HCT116 (cell line): ENCODE measurements around the gene CAMKMT. TPM values are rescaled to one million over a fixed set of nuclear protein-coding genes. Genes with fewer than 3 reads are reported as not detected.

Experiments used
- ATAC-seq: fragments of 200-7000 bp; cut with Tn5 transposase; 2 replicates; pipeline ENCODE4 v1.9.1; 2020; ENCODE audit warnings: mild to moderate bottlenecking, moderate library complexity
- BruUV-seq: library from RNA; stranded (reverse); fragments of 400-500 nt; replicated peaks from 2 replicates; lab custom pipeline; 2021; lab: Mats Ljungman, UMichigan
- CTCF ChIA-PET: fragments of 300-600 bp; sonication (Branson Sonifier 250); formaldehyde crosslinking; loops from one replicate; lab custom pipeline; 2021; ENCODE audit warnings: antibody characterized with exemption; lab: Charles Lee
- POLR2A ChIA-PET: fragments of 300-600, 350-600 bp; sonication (Branson Sonifier 250); formaldehyde crosslinking; loops from one replicate; lab custom pipeline; 2021; ENCODE audit warnings: antibody characterized with exemption; lab: Charles Lee
- RAD21 ChIA-PET, 2 experiments: fragments of 300-600 bp; sonication (Branson Sonifier 250); formaldehyde crosslinking; loops; one replicate each; lab custom pipeline; 2023; ENCODE audit warnings: low total read pairs in 2 of 2; ENCODE audit not compliant: uncharacterized antibody in 2 of 2, unreplicated experiment in 2 of 2, low non-redundant PET in 1 of 2; lab: Charles Lee
- DNase-seq: peaks from one replicate; pipeline ENCODE4 v3.0.0-alpha.2; 2010; ENCODE audit warnings: low read depth, low spot score
- H2AFZ ChIP-seq: fragments of 200-600 bp; shearing (Covaris generic), sonication (generic); 2 replicates; pipeline ENCODE4 v1.6.1; 2017; ENCODE audit warnings: low read depth, mixed run types, mixed read lengths, antibody characterized with exemption, low read length; ENCODE audit not compliant: poor library complexity, severe bottlenecking
- H3K27ac ChIP-seq: 2 replicates; pipeline ENCODE4 v1.5.1; 2012; ENCODE audit warnings: low read depth, low read length
- H3K27me3 ChIP-seq: fragments of 200-600 bp; sonication (generic); 2 replicates; pipeline ENCODE4 v1.6.1; 2016; ENCODE audit warnings: mixed run types, low read length, mixed read lengths; ENCODE audit not compliant: insufficient read depth
- H3K36me3 ChIP-seq, 2 experiments: fragments of 200-500 bp in 1 of 2; fragments of 200-600 bp in 1 of 2; sonication (Bioruptor generic) in 1 of 2; sonication (generic) in 1 of 2; 2 replicates each; pipeline versions ENCODE4 v1.5.1 to v1.6.1; 2014 to 2016; ENCODE audit warnings: low read length in 2 of 2, inconsistent platforms in 1 of 2, mixed read lengths in 1 of 2, mixed run types in 1 of 2; ENCODE audit not compliant: insufficient read depth in 2 of 2, control insufficient read depth in 1 of 2
- H3K4me1 ChIP-seq, 2 experiments: fragments of 200-600 bp in 1 of 2; sonication (generic) in 1 of 2; 2 replicates each; pipeline versions ENCODE4 v1.5.1 to v1.6.1; 2012 to 2017; ENCODE audit warnings: low read length in 2 of 2, inconsistent platforms in 1 of 2, mild to moderate bottlenecking in 1 of 2, mixed read lengths in 1 of 2, mixed run types in 1 of 2, moderate library complexity in 1 of 2; ENCODE audit not compliant: insufficient read depth in 2 of 2, control insufficient read depth in 1 of 2
- H3K4me2 ChIP-seq: fragments of 200-600 bp; sonication (generic); 2 replicates; pipeline ENCODE4 v1.6.1; 2017; ENCODE audit warnings: mixed run types, low read length, mixed read lengths
- H3K4me3 ChIP-seq, 2 experiments: fragments of 200-600 bp in 1 of 2; sonication (generic) in 1 of 2; replicated peaks in 1 of 2; 2 replicates each; pipeline ENCODE4 v1.5.1; 2011 to 2016; ENCODE audit warnings: low read length in 2 of 2, control low read depth in 1 of 2, low read depth in 1 of 2, mild to moderate bottlenecking in 1 of 2, mixed read lengths in 1 of 2, mixed run types in 1 of 2
- H3K79me2 ChIP-seq: fragments of 200-600 bp; sonication (generic); 2 replicates; pipeline ENCODE4 v1.6.1; 2017; ENCODE audit warnings: mild to moderate bottlenecking, mixed run types, low read length, moderate library complexity, mixed read lengths; ENCODE audit not compliant: insufficient read depth
- H3K9ac ChIP-seq: fragments of 200-600 bp; sonication (generic); 2 replicates; pipeline ENCODE4 v1.6.1; 2016; ENCODE audit warnings: low read length, mixed read lengths
- H3K9me2 ChIP-seq: fragments of 200-600 bp; sonication (generic), shearing (Covaris generic); 2 replicates; pipeline ENCODE4 v1.6.1; 2017; ENCODE audit warnings: mixed run types, mild to moderate bottlenecking, moderate library complexity; ENCODE audit not compliant: insufficient read depth
- H3K9me3 ChIP-seq, 2 experiments: fragments of 200-500 bp in 1 of 2; fragments of 200-600 bp in 1 of 2; sonication (Bioruptor generic) in 1 of 2; sonication (generic) in 1 of 2; 2 replicates each; pipeline ENCODE4 v1.6.1; 2014 to 2017; ENCODE audit warnings: low read length in 2 of 2, mixed read lengths in 2 of 2, inconsistent platforms in 1 of 2, low read depth in 1 of 2, mild to moderate bottlenecking in 1 of 2, mixed run types in 1 of 2, moderate library complexity in 1 of 2; ENCODE audit not compliant: control insufficient read depth in 1 of 2, insufficient read depth in 1 of 2
- H4K20me1 ChIP-seq: fragments of 200-600 bp; sonication (generic), shearing (Covaris generic); 2 replicates; pipeline ENCODE4 v1.6.1; 2017; ENCODE audit warnings: mixed run types, mild to moderate bottlenecking, moderate library complexity; ENCODE audit not compliant: insufficient read depth
- ATF3 ChIP-seq: IDR thresholded peaks from 2 replicates; pipeline ENCODE4 v1.6.1; 2012
- CBX3 ChIP-seq: IDR thresholded peaks from 2 replicates; pipeline ENCODE4 v1.6.1; 2012; ENCODE audit warnings: low read depth
- EGR1 ChIP-seq: IDR thresholded peaks from 2 replicates; pipeline ENCODE4 v1.6.1; 2012; ENCODE audit warnings: low read depth
- ELF1 ChIP-seq: IDR thresholded peaks from 2 replicates; pipeline ENCODE4 v1.6.1; 2012; ENCODE audit warnings: low read depth, borderline replicate concordance
- EZH2phosphoT487 ChIP-seq: fragments of 200-600 bp; IDR thresholded peaks from 2 replicates; pipeline ENCODE4 v1.6.1; 2018; ENCODE audit warnings: antibody characterized with exemption, borderline replicate concordance
- JUND ChIP-seq: IDR thresholded peaks from 2 replicates; pipeline ENCODE4 v1.6.1; 2012
- POLR2A ChIP-seq: IDR thresholded peaks from 2 replicates; pipeline ENCODE4 v1.7.0; 2011; ENCODE audit warnings: borderline replicate concordance; ENCODE audit not compliant: insufficient read depth, insufficient read length; ENCODE audit errors: extremely low read depth
- POLR2AphosphoS5 ChIP-seq: IDR thresholded peaks from 2 replicates; pipeline ENCODE4 v1.6.1; 2011; ENCODE audit warnings: mild to moderate bottlenecking, low read depth, low read length, moderate library complexity
- REST ChIP-seq: IDR thresholded peaks from 2 replicates; pipeline ENCODE4 v1.6.1; 2012; ENCODE audit warnings: low read depth
- SIN3A ChIP-seq: IDR thresholded peaks from 2 replicates; pipeline ENCODE4 v1.6.1; 2012; ENCODE audit warnings: low read depth
- SP1 ChIP-seq: IDR thresholded peaks from 2 replicates; pipeline ENCODE4 v1.6.1; 2012; ENCODE audit warnings: low read depth
- TCF7L2 ChIP-seq: IDR thresholded peaks from 2 replicates; pipeline ENCODE4 v1.7.0; 2011; ENCODE audit warnings: borderline replicate concordance, inconsistent platforms; ENCODE audit not compliant: insufficient read depth, insufficient read length; ENCODE audit errors: extremely low read depth
- YY1 ChIP-seq: IDR thresholded peaks from 2 replicates; pipeline ENCODE4 v1.6.1; 2011; ENCODE audit warnings: low read length, low read depth, moderate library complexity, mild to moderate bottlenecking; ENCODE audit not compliant: insufficient replicate concordance; ENCODE audit errors: extremely low read depth
- ZFX ChIP-seq: fragments of 450-650 bp; IDR thresholded peaks from 2 replicates; pipeline ENCODE4 v1.6.1; 2017
- ZNF274 ChIP-seq: fragments of 200-500 bp; sonication (Bioruptor generic); IDR thresholded peaks from 2 replicates; pipeline ENCODE4 v1.6.1; 2014; ENCODE audit warnings: mild to moderate bottlenecking, low read depth, low read length, inconsistent platforms
- intact Hi-C: fragments of 100-400 bp; cut with micrococcal nuclease; formaldehyde crosslinking; loops from 2 replicates; pipeline ENCODE4 v1.10.0; 2022
- total RNA-seq: library from RNA; stranded (reverse); gene quantifications from one replicate; pipeline ENCODE4 v1.2.1, GENCODE V29; 2021; ENCODE audit not compliant: unreplicated experiment
- TF ChIP-seq, protein P1 (sequence below), 3 experiments: fragments of 200-600 bp in 1 of 3; sonication (generic) in 1 of 3; IDR thresholded peaks in 2 of 3; conservative IDR thresholded peaks in 1 of 3; 2 replicates each; pipeline ENCODE4 v1.5.1; 2012 to 2017; ENCODE audit warnings: low read depth in 2 of 3, low read length in 2 of 3, antibody characterized with exemption in 1 of 3, borderline replicate concordance in 1 of 3, control low read depth in 1 of 3, mild to moderate bottlenecking in 1 of 3, mixed read lengths in 1 of 3, mixed run types in 1 of 3, moderate library complexity in 1 of 3; ENCODE audit not compliant: insufficient read depth in 1 of 3
- TF ChIP-seq, protein P2 (sequence below): IDR thresholded peaks from 2 replicates; pipeline ENCODE4 v1.6.1; 2011; ENCODE audit warnings: mild to moderate bottlenecking, low read length, moderate library complexity; ENCODE audit not compliant: insufficient replicate concordance; ENCODE audit errors: extremely low read depth

CAMKMT gene
- total RNA-seq, 1 experiment from 2014 or later, result 10.6 TPM

- intact Hi-C loops, result no loop called here
- no TSS peak for BruUV-seq
- H3K36me3 ChIP-seq, result no peaks in the 10 kb centered on the region
- RAD21 ChIA-PET, result no interaction called here
- TF ChIP-seq JUND, result no peak
- no peak for TF ChIP-seq POLR2AphosphoS5
- no peak for TF ChIP-seq ELF1
- no peak for TF ChIP-seq CBX3
- no peak for TF ChIP-seq REST
- TF ChIP-seq SP1, result no peak
- TF ChIP-seq, protein P1, sequence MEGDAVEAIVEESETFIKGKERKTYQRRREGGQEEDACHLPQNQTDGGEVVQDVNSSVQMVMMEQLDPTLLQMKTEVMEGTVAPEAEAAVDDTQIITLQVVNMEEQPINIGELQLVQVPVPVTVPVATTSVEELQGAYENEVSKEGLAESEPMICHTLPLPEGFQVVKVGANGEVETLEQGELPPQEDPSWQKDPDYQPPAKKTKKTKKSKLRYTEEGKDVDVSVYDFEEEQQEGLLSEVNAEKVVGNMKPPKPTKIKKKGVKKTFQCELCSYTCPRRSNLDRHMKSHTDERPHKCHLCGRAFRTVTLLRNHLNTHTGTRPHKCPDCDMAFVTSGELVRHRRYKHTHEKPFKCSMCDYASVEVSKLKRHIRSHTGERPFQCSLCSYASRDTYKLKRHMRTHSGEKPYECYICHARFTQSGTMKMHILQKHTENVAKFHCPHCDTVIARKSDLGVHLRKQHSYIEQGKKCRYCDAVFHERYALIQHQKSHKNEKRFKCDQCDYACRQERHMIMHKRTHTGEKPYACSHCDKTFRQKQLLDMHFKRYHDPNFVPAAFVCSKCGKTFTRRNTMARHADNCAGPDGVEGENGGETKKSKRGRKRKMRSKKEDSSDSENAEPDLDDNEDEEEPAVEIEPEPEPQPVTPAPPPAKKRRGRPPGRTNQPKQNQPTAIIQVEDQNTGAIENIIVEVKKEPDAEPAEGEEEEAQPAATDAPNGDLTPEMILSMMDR (IDR thresholded peaks at IDR 0.05 in 2 of 3, conservative IDR thresholded peaks at IDR 0.05 in 1 of 3; ENCODE audit: borderline replicate concordance in 1 of 3, insufficient read depth in 1 of 3, low read depth in 2 of 3, low read length in 2 of 3), result no peak
- TF ChIP-seq ZFX, result no peak
- no peak for TF ChIP-seq ATF3
- no peak for TF ChIP-seq ZNF274
- TF ChIP-seq EGR1, result no peak
- no peak for TF ChIP-seq YY1
- TF ChIP-seq, protein P2, sequence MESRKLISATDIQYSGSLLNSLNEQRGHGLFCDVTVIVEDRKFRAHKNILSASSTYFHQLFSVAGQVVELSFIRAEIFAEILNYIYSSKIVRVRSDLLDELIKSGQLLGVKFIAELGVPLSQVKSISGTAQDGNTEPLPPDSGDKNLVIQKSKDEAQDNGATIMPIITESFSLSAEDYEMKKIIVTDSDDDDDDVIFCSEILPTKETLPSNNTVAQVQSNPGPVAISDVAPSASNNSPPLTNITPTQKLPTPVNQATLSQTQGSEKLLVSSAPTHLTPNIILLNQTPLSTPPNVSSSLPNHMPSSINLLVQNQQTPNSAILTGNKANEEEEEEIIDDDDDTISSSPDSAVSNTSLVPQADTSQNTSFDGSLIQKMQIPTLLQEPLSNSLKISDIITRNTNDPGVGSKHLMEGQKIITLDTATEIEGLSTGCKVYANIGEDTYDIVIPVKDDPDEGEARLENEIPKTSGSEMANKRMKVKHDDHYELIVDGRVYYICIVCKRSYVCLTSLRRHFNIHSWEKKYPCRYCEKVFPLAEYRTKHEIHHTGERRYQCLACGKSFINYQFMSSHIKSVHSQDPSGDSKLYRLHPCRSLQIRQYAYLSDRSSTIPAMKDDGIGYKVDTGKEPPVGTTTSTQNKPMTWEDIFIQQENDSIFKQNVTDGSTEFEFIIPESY, result no peak
- TF ChIP-seq SIN3A, result no peak
- no peak for TF ChIP-seq TCF7L2
- no peak for TF ChIP-seq POLR2A
- no peak for TF ChIP-seq EZH2phosphoT487
- H3K4me3 ChIP-seq, result no peak overlapping the region
- no peak overlapping the region for H3K9ac ChIP-seq
- peaks cover 29% of the 10 kb centered on the region for H3K79me2 ChIP-seq
- no peaks in the 10 kb centered on the region for H3K27me3 ChIP-seq
- no peaks in the 10 kb centered on the region for H4K20me1 ChIP-seq
- CTCF ChIA-PET, result interaction anchor here (1.6 kb wide), 1 partner anchor 25 kb away, joined by 7 read pairs; no protein-coding TSS in a partner anchor
- no peak overlapping the region for H3K27ac ChIP-seq
- DNase-seq (no peak), ATAC-seq (no peak)
- no peaks in the 10 kb centered on the region for H3K9me3 ChIP-seq
- POLR2A ChIA-PET, result interaction anchor here (1.1 kb wide), 1 partner anchor 9 kb away, joined by 7 read pairs; no protein-coding TSS in a partner anchor
- H3K4me2 ChIP-seq, result no peak overlapping the region
- no peak overlapping the region for H2AFZ ChIP-seq
- H3K4me1 ChIP-seq, result peaks cover 0 to 7% of the 10 kb centered on the region in 2 experiments; a peak in 1 of 4 replicates
- no peaks in the 10 kb centered on the region for H3K9me2 ChIP-seq
These were observed 5.8 kb downstream of the CAMKMT start for GRCh38 chr2:44367591-44367990.
